Upper lobe of left lung (tissue), 4 donors: ENCODE measurements around the gene VAT1L.

ENCODE experiments used
- POLR2A ChIP-seq, 4 donors: fragments of 450-650 bp; IDR thresholded peaks; one replicate each; pipeline ENCODE4 v1.5.1; 2016 to 2017; ENCODE audit warnings: antibody characterized with exemption in 4 of 4, mild to moderate bottlenecking in 2 of 4
- TF ChIP-seq, protein P1 (sequence below), 6 experiments: fragments of 450-650 bp in 4 of 6; fragments of 200-600 bp in 2 of 6; sonication (generic) in 2 of 6; IDR thresholded peaks; one replicate each; pipeline ENCODE4 v1.5.1; 2016 to 2019; ENCODE audit warnings: antibody characterized with exemption in 6 of 6

DNA sequence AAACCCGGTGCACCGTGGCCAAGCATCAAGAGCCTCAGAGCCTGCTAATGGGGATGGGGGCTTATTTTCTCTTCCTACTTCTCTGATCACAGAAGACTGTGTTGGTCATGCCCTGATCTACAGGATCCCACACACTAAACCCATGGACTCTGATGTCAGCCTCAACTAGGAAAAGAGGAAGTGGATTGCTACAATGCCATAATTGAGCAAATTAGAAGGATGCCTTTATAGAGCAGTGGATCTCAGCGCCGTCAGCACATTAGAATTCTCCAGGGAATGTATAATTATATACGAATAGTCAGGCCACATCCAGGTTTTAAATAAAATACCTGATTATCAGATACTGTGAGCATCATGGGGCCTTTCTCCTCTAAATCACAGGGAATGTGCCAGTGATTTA is 64.8 kb downstream of the VAT1L start:
- TF ChIP-seq, protein P1, sequence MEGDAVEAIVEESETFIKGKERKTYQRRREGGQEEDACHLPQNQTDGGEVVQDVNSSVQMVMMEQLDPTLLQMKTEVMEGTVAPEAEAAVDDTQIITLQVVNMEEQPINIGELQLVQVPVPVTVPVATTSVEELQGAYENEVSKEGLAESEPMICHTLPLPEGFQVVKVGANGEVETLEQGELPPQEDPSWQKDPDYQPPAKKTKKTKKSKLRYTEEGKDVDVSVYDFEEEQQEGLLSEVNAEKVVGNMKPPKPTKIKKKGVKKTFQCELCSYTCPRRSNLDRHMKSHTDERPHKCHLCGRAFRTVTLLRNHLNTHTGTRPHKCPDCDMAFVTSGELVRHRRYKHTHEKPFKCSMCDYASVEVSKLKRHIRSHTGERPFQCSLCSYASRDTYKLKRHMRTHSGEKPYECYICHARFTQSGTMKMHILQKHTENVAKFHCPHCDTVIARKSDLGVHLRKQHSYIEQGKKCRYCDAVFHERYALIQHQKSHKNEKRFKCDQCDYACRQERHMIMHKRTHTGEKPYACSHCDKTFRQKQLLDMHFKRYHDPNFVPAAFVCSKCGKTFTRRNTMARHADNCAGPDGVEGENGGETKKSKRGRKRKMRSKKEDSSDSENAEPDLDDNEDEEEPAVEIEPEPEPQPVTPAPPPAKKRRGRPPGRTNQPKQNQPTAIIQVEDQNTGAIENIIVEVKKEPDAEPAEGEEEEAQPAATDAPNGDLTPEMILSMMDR (IDR thresholded peaks at IDR 0.05) = no peak
- TF ChIP-seq POLR2A (IDR thresholded peaks at IDR 0.05) = no peak
